IPS DF 19.7 (cell line): ENCODE measurements around the gene PCDHB16.
"Not testable (repeated sequence)": the region's sequence is repeated elsewhere in the genome, so short reads cannot be mapped to it uniquely, and the experiment has no call there.

ENCODE experiments used
- DNase-seq: peaks from one replicate; pipeline ENCODE4 v3.0.0-alpha.2; 2013; ENCODE audit warnings: low read depth, low spot score

The PCDHB16 gene

GRCh38 chr5:141182248-141182647, at the start of gene PCDHB16:
Gene PCDHB16 (plus strand): TSS chr5:141182387. CDS start chr5:141182560, 173 bp downstream.
- DNase-seq: peak; percentile 52

- DNase-seq: no peak
Measured at GRCh38 chr5:141135030-141135717, 47.0 kb upstream of the PCDHB16 start, which contains the start of gene PCDHB5. Gene PCDHB5 (plus strand): TSS chr5:141135206. CDS start chr5:141135435, 229 bp downstream.

- no peak for DNase-seq
Measured at GRCh38 chr5:141135718-141136266, 46.4 kb upstream of the PCDHB16 start.

GRCh38 chr5:141137346-141137745, 44.8 kb upstream of the PCDHB16 start:
- DNase-seq: not testable (repeated sequence)

GRCh38 chr5:141149812-141150211, 32.4 kb upstream of the PCDHB16 start, which contains the start of gene PCDHB6:
Gene PCDHB6 (plus strand): TSS chr5:141150057. CDS start chr5:141150258, 201 bp downstream.
- no peak for DNase-seq

GRCh38 chr5:141150224-141150992, 31.8 kb upstream of the PCDHB16 start:
- no peak for DNase-seq

- DNase-seq: no peak
Measured at GRCh38 chr5:141150993-141151325, 31.2 kb upstream of the PCDHB16 start.

GRCh38 chr5:141151632-141152031, 30.6 kb upstream of the PCDHB16 start:
- DNase-seq: not testable (repeated sequence)

GRCh38 chr5:141152096-141152495, 30.1 kb upstream of the PCDHB16 start:
- not testable (repeated sequence) for DNase-seq

GRCh38 chr5:141155540-141156374, 26.4 kb upstream of the PCDHB16 start:
- DNase-seq: no peak

GRCh38 chr5:141157356-141157755, 24.8 kb upstream of the PCDHB16 start:
- DNase-seq: not testable (repeated sequence)

- not testable (repeated sequence) for DNase-seq
Measured at GRCh38 chr5:141157901-141158300, 24.3 kb upstream of the PCDHB16 start.

- no peak for DNase-seq
Measured at GRCh38 chr5:141172381-141173204, 9.6 kb upstream of the PCDHB16 start, which contains the start of gene PCDHB7. Gene PCDHB7 (plus strand): TSS chr5:141172644. CDS start chr5:141172836, 192 bp downstream.

GRCh38 chr5:141174291-141175104, 7.7 kb upstream of the PCDHB16 start:
- DNase-seq: not testable (repeated sequence)

- no peak for DNase-seq
Measured at GRCh38 chr5:141175933-141176332, 6.3 kb upstream of the PCDHB16 start.

- not testable (repeated sequence) for DNase-seq
Measured at GRCh38 chr5:141177577-141178191, 4.5 kb upstream of the PCDHB16 start, which contains the start of gene PCDHB8. Gene PCDHB8 (plus strand): TSS chr5:141177790. CDS start chr5:141178035, 245 bp downstream.

- not testable (repeated sequence) for DNase-seq
Measured at GRCh38 chr5:141179371-141179770, 2.8 kb upstream of the PCDHB16 start.

GRCh38 chr5:141179876-141180275, 2.3 kb upstream of the PCDHB16 start:
- DNase-seq: not testable (repeated sequence)

GRCh38 chr5:141180313-141180712, 1.9 kb upstream of the PCDHB16 start:
- no peak for DNase-seq
